H9 (cell line): ENCODE measurements around the gene ARHGAP8. TPM values are rescaled to one million over a fixed set of nuclear protein-coding genes. Genes with fewer than 3 reads are reported as not detected.
A peak's percentile ranks its signal among the peaks of the same experiment; 100 is the strongest.

Experiments used
- DNase-seq: peaks from one replicate; pipeline ENCODE4 v3.0.0-alpha.2; 2017
- H2AFZ ChIP-seq: one replicate; pipeline ENCODE4 v1.6.1; 2013; ENCODE audit warnings: mild to moderate bottlenecking, low read length, control low read depth, moderate library complexity
- H2AK5ac ChIP-seq: 2 replicates; pipeline ENCODE4 v1.6.1; 2013; ENCODE audit warnings: low read length, control low read depth, mixed read lengths; ENCODE audit not compliant: insufficient read length
- H2BK120ac ChIP-seq: one replicate; pipeline ENCODE4 v1.6.1; 2013; ENCODE audit warnings: low read depth, mild to moderate bottlenecking, low read length, control low read depth, inconsistent platforms; ENCODE audit not compliant: poor library complexity, severe bottlenecking
- H2BK12ac ChIP-seq: 2 replicates; pipeline ENCODE4 v1.6.1; 2013; ENCODE audit warnings: low read length, control low read depth, mixed read lengths, low read depth; ENCODE audit not compliant: insufficient read length
- H2BK15ac ChIP-seq: 2 replicates; pipeline ENCODE4 v1.6.1; 2013; ENCODE audit warnings: low read depth, low read length, control low read depth
- H2BK20ac ChIP-seq: one replicate; pipeline ENCODE4 v1.6.1; 2013; ENCODE audit warnings: low read depth, mild to moderate bottlenecking, low read length, control low read depth, inconsistent platforms; ENCODE audit not compliant: poor library complexity, severe bottlenecking
- H2BK5ac ChIP-seq: 2 replicates; pipeline ENCODE4 v1.6.1; 2013; ENCODE audit warnings: low read length, control low read depth, mixed read lengths; ENCODE audit not compliant: insufficient read length
- H3K14ac ChIP-seq: 2 replicates; pipeline ENCODE4 v1.6.1; 2013; ENCODE audit warnings: low read length, control low read depth; ENCODE audit not compliant: insufficient read depth
- H3K18ac ChIP-seq: 2 replicates; pipeline ENCODE4 v1.6.1; 2013; ENCODE audit warnings: low read depth, mild to moderate bottlenecking, mixed read lengths, low read length, control low read depth; ENCODE audit not compliant: insufficient read length
- H3K23ac ChIP-seq: 2 replicates; pipeline ENCODE4 v1.6.1; 2013; ENCODE audit warnings: low read length, control low read depth, mixed read lengths, low read depth; ENCODE audit not compliant: insufficient read length
- H3K23me2 ChIP-seq: 2 replicates; pipeline ENCODE4 v1.6.1; 2013; ENCODE audit warnings: low read depth, mild to moderate bottlenecking, mixed read lengths, low read length, control low read depth; ENCODE audit not compliant: insufficient read length, poor library complexity, severe bottlenecking
- H3K27ac ChIP-seq: 2 replicates; pipeline ENCODE4 v1.5.1; 2013; ENCODE audit warnings: low read length, control low read depth, mixed read lengths, low read depth; ENCODE audit not compliant: insufficient read length
- H3K27me3 ChIP-seq: 2 replicates; pipeline ENCODE4 v1.6.1; 2013; ENCODE audit warnings: low read length, control low read depth, inconsistent platforms; ENCODE audit not compliant: insufficient read depth
- H3K4ac ChIP-seq: 2 replicates; pipeline ENCODE4 v1.6.1; 2013; ENCODE audit warnings: low read depth, mild to moderate bottlenecking, control low read depth, inconsistent platforms, low read length, moderate library complexity
- H3K4me1 ChIP-seq: 2 replicates; pipeline ENCODE4 v1.6.1; 2013; ENCODE audit warnings: low read length, control low read depth, inconsistent platforms; ENCODE audit not compliant: insufficient read depth
- H3K4me2 ChIP-seq: 2 replicates; pipeline ENCODE4 v1.6.1; 2013; ENCODE audit warnings: low read length, control low read depth, mixed read lengths; ENCODE audit not compliant: insufficient read length, insufficient read depth
- H3K56ac ChIP-seq: 2 replicates; pipeline ENCODE4 v1.6.1; 2013; ENCODE audit warnings: low read depth, mild to moderate bottlenecking, mixed read lengths, low read length, control low read depth; ENCODE audit not compliant: insufficient read length
- H3K79me1 ChIP-seq: 2 replicates; pipeline ENCODE4 v1.6.1; 2013; ENCODE audit warnings: low read depth, mild to moderate bottlenecking, moderate library complexity, low read length, control low read depth, inconsistent platforms; ENCODE audit not compliant: insufficient read depth, poor library complexity, severe bottlenecking
- H3K79me2 ChIP-seq: 2 replicates; pipeline ENCODE4 v1.6.1; 2013; ENCODE audit warnings: low read length, control low read depth, inconsistent platforms; ENCODE audit not compliant: insufficient read depth
- H3K9ac ChIP-seq: 2 replicates; pipeline ENCODE4 v1.6.1; 2013; ENCODE audit warnings: low read length, control low read depth, mixed read lengths; ENCODE audit not compliant: insufficient read length; ENCODE audit errors: extremely low read depth
- H3K9me3 ChIP-seq: one replicate; pipeline ENCODE4 v1.6.1; 2013; ENCODE audit warnings: low read depth, low read length, inconsistent platforms; ENCODE audit not compliant: control insufficient read depth
- H3T11ph ChIP-seq: one replicate; pipeline ENCODE4 v1.6.1; 2013; ENCODE audit warnings: mild to moderate bottlenecking, low read length, control low read depth, inconsistent platforms
- H4K20me1 ChIP-seq: one replicate; pipeline ENCODE4 v1.6.1; 2013; ENCODE audit not compliant: control insufficient read depth, insufficient read length, insufficient read depth
- H4K5ac ChIP-seq: 2 replicates; pipeline ENCODE4 v1.6.1; 2013; ENCODE audit warnings: low read depth, mild to moderate bottlenecking, mixed read lengths, low read length, control low read depth; ENCODE audit not compliant: insufficient read length
- H4K8ac ChIP-seq: replicated peaks from 2 replicates; pipeline ENCODE4 v1.6.1; 2013; ENCODE audit warnings: low read length, control low read depth, mixed read lengths, low read depth; ENCODE audit not compliant: insufficient read length
- H4K91ac ChIP-seq: 2 replicates; pipeline ENCODE4 v1.6.1; 2013; ENCODE audit warnings: low read depth, mild to moderate bottlenecking, moderate library complexity, mixed read lengths, low read length, control low read depth; ENCODE audit not compliant: insufficient read length
- H3K27ac Mint-ChIP-seq, 3 experiments: 2 replicates in 2 of 3; 3 replicates in 1 of 3; pipeline ENCODE4 v1.8.0; 2020 to 2021; ENCODE audit warnings: mixed read lengths in 3 of 3, mild to moderate bottlenecking in 1 of 3, moderate library complexity in 1 of 3
- H3K27me3 Mint-ChIP-seq: 2 replicates; pipeline ENCODE4 v1.8.0; 2021; ENCODE audit warnings: low read depth, mild to moderate bottlenecking, moderate library complexity, mixed read lengths
- H3K36me3 Mint-ChIP-seq, 3 experiments: 2 replicates in 2 of 3; 3 replicates in 1 of 3; pipeline ENCODE4 v1.8.0; 2020 to 2021; ENCODE audit warnings: low read depth in 3 of 3, mixed read lengths in 3 of 3; ENCODE audit not compliant: insufficient read depth in 1 of 3
- H3K4me1 Mint-ChIP-seq, 2 experiments: 2 replicates each; pipeline ENCODE4 v1.8.0; 2020; ENCODE audit warnings: mixed read lengths in 2 of 2
- H3K4me3 Mint-ChIP-seq, 2 experiments: 2 replicates in 1 of 2; 3 replicates in 1 of 2; pipeline ENCODE4 v1.8.0; 2020 to 2021; ENCODE audit warnings: mild to moderate bottlenecking in 2 of 2, mixed read lengths in 2 of 2, moderate library complexity in 1 of 2
- H3K9me3 Mint-ChIP-seq, 2 experiments: 2 replicates in 1 of 2; 3 replicates in 1 of 2; pipeline ENCODE4 v1.8.0; 2020; ENCODE audit warnings: mild to moderate bottlenecking in 2 of 2, mixed read lengths in 2 of 2, moderate library complexity in 1 of 2
- CTCF ChIP-seq: fragments of 200-600 bp; sonication (generic); conservative IDR thresholded peaks from 3 replicates; pipeline ENCODE4 v1.8.0; 2021; ENCODE audit warnings: antibody characterized with exemption, mild to moderate bottlenecking
- WGBS: extraction: QIAGEN DNeasy Blood & Tissue Kit; methylation state at CpG from one replicate; pipeline ENCODE4 v1.1.7; 2013; ENCODE audit warnings: missing lambda C conversion rate, low lambda C conversion rate, mixed read lengths; ENCODE audit not compliant: insufficient read length; ENCODE audit errors: extremely low coverage; 5-methylcytosine and 5-hydroxymethylcytosine counted together
- total RNA-seq: library from RNA; stranded (reverse); gene quantifications from 2 replicates; pipeline ENCODE4 v1.2.1, GENCODE V29; 2021

ARHGAP8 gene
- total RNA-seq, 1 experiment from 2014 or later = 35.4 TPM

GRCh38 chr22:44892243-44892642 lies 139.9 kb downstream of the ARHGAP8 start:
- H3K4me3 Mint-ChIP-seq = no peak overlapping the region
- no CpG with 5 or more reads among the region's 13 CpGs for WGBS

More at GRCh38 chr22:44892243-44892642, 139.9 kb downstream of the ARHGAP8 start:
- Histone ChIP-seq H4K20me1 (no peaks in the 10 kb centered on the region), H3K79me1 (no peaks in the 10 kb centered on the region), H2BK20ac (no peak overlapping the region), H2BK12ac (no peak overlapping the region), H3K27ac (no peak overlapping the region), H3K18ac (no peak overlapping the region), H3K4me2 (no peak overlapping the region), H4K91ac (no peak overlapping the region), H3K14ac (no peak overlapping the region), H2BK15ac (no peak overlapping the region), H3T11ph (no peak overlapping the region), H3K9me3 (no peaks in the 10 kb centered on the region), H2BK5ac (no peak overlapping the region), H3K4me1 (no peaks in the 10 kb centered on the region), H3K23ac (no peak overlapping the region), H3K4ac (no peak overlapping the region), H3K56ac (no peak overlapping the region), H4K8ac (no peak overlapping the region), H3K23me2 (no peaks in the 10 kb centered on the region), H3K79me2 (no peaks in the 10 kb centered on the region), H3K27me3 (no peaks in the 10 kb centered on the region), H2AFZ (no peak overlapping the region), H4K5ac (no peak overlapping the region), H2BK120ac (no peak overlapping the region), H3K9ac (no peak overlapping the region), H2AK5ac (no peak overlapping the region)
- no peak for DNase-seq
- Mint-ChIP-seq H3K4me1 (peaks cover 17 to 22% of the 10 kb centered on the region in 2 experiments), H3K9me3 (no peaks in the 10 kb centered on the region), H3K36me3 (peaks cover 11 to 55% (median 31%) of the 10 kb centered on the region in 3 experiments), H3K27ac (peak overlapping the region in 2 of 3 experiments; percentile 53 to 89; a peak in 3 of 7 replicates), H3K27me3 (no peaks in the 10 kb centered on the region)
- TF ChIP-seq CTCF = no peak
